Erythroblast (primary cell): ENCODE data around the gene NOS1AP.
"Not testable (repeated sequence)": the region's sequence is repeated elsewhere in the genome, so short reads cannot be mapped to it uniquely, and the experiment has no call there.

ENCODE experiments used
- GATA1 ChIP-seq: IDR thresholded peaks from 2 replicates; pipeline ENCODE4 v1.6.1; 2011; ENCODE audit warnings: low read depth, mild to moderate bottlenecking, control low read depth, low read length, moderate library complexity
- POLR2A ChIP-seq: IDR thresholded peaks from 2 replicates; pipeline ENCODE4 v1.6.1; 2011; ENCODE audit warnings: mild to moderate bottlenecking, low read length

- not testable (repeated sequence) for TF ChIP-seq POLR2A, GATA1
Measured at GRCh38 chr1:162419450-162419931, 350.0 kb downstream of the NOS1AP start.
